ENCODE data around the gene ZNF202. TPM values are rescaled to one million over a fixed set of nuclear protein-coding genes. Genes with fewer than 3 reads are reported as not detected.

The ZNF202 gene
- total RNA-seq, 4 donors from 2014 or later = 4.1 to 12.6 (median 7.9) TPM

GRCh38 chr11:123742724-123743120 lies 1.3 kb upstream of the ZNF202 start:
- ATAC-seq (ENCODE audit: low FRiP score) = no peak
- no peak for DNase-seq (ENCODE audit: low spot score)
- TF ChIP-seq, protein P1, sequence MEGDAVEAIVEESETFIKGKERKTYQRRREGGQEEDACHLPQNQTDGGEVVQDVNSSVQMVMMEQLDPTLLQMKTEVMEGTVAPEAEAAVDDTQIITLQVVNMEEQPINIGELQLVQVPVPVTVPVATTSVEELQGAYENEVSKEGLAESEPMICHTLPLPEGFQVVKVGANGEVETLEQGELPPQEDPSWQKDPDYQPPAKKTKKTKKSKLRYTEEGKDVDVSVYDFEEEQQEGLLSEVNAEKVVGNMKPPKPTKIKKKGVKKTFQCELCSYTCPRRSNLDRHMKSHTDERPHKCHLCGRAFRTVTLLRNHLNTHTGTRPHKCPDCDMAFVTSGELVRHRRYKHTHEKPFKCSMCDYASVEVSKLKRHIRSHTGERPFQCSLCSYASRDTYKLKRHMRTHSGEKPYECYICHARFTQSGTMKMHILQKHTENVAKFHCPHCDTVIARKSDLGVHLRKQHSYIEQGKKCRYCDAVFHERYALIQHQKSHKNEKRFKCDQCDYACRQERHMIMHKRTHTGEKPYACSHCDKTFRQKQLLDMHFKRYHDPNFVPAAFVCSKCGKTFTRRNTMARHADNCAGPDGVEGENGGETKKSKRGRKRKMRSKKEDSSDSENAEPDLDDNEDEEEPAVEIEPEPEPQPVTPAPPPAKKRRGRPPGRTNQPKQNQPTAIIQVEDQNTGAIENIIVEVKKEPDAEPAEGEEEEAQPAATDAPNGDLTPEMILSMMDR (IDR thresholded peaks at IDR 0.05) = no peak

GRCh38 chr11:123742031-123742723 lies 717 bp upstream of the ZNF202 start:
- ATAC-seq (ENCODE audit: low FRiP score) (no peak), DNase-seq (ENCODE audit: low spot score) (no peak)
- TF ChIP-seq, protein P1 (IDR thresholded peaks at IDR 0.05) = no peak

DNA sequence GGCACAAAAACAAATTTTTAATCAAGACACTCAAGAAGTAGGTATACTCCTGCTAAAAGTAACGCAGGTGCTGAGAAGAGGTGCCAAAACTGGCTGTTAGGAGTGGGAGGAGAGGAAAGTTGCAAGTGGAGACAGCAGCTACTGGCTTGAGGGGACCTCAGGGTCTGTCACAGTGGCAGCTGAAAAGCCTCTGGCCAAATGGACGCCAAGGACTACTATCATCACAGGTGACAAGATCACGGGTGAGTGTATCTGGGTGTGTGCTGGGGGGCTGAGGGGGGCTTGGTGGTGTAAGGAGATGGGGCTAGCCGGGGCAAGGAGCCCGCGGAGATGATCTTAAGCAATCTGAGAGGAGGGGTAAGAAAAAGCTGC lies 687 bp downstream of the ZNF202 start:
- TF ChIP-seq, protein P1 (IDR thresholded peaks at IDR 0.05) = no peak
- DNase-seq (ENCODE audit: low spot score) (no peak), ATAC-seq (ENCODE audit: low FRiP score) (no peak)

DNA sequence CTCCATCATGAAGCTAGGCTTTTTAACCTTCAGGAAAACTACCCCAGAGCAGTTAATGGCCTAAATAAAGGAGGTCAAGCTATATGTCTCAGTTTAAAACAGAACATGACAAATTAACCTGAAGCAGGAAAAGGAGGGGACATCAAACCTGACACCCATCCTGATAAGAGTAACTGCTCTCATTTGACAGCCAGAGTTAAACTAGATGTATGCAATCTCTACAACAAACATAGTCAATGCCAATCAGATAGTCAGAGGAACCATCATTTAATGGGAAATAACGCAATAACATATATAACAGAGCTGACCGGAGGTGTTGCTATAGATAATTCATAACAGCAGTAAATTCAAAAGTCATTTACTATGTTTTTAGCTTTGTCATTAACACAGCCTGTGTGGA lies 3.1 kb downstream of the ZNF202 start:
- no peak for DNase-seq (ENCODE audit: low spot score)
- TF ChIP-seq, protein P1 (IDR thresholded peaks at IDR 0.05) = no peak

GRCh38 chr11:123736769-123737168 lies 4.7 kb downstream of the ZNF202 start:
- TF ChIP-seq, protein P1 (IDR thresholded peaks at IDR 0.05) = no peak
- DNase-seq (ENCODE audit: low spot score) = no peak

More for the DNA sequence above, 3.1 kb downstream of the ZNF202 start:
- no peak for ATAC-seq (ENCODE audit: low FRiP score)

GRCh38 chr11:123729602-123730001 lies 11.9 kb downstream of the ZNF202 start:
- TF ChIP-seq, protein P1 (IDR thresholded peaks at IDR 0.05) = no peak
- ATAC-seq (ENCODE audit: low FRiP score) = no peak
- no peak for DNase-seq (ENCODE audit: low spot score)

More at GRCh38 chr11:123736769-123737168, 4.7 kb downstream of the ZNF202 start:
- no peak for ATAC-seq (ENCODE audit: low FRiP score)

DNA sequence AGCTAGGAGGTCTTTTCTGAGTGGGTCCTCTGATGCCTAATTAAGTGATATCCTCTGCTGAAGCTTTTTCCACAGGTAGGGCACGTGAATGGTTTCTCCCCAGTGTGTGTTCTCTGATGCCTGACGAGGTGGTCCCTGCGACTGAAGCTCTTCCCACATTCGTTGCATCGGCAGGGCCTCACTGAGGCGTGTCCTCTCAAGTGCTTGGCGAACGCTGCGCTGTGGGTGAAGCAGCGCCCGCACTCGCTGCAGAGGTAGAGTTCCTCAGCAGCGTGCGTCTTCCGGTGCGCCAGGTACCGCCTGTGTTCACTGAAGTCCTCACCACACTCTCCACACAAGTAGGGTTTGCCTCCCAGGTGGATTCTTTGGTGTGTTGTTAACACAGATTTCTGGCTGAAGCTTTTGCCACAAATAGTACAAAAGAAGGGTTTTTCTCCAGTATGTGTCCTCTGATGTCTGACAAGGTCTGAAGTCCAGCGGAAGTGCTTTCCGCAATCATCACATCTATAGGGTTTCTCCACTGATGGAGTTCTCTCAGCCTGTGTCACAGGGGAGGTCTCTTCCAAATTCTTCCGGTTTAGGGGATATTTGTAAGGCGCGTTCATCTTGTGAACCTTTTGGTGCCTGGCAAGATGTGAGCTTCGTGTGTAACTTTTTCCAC lies 15.3 kb downstream of the ZNF202 start:
- no peak for ATAC-seq (ENCODE audit: low FRiP score)
- no peak for DNase-seq (ENCODE audit: low spot score)
- TF ChIP-seq, protein P1 (IDR thresholded peaks at IDR 0.05) = no peak

All from omental fat pad (tissue), 4 donors.